ENCODE data around the gene PDLIM4.

Gene PDLIM4

GRCh38 chr5:132270706-132271105, 13.2 kb downstream of the PDLIM4 start:
- TF ChIP-seq CTCF (IDR thresholded peaks at IDR 0.05; ENCODE audit: low read depth, low read length), result no peak
- Histone ChIP-seq H3K4me3 (ENCODE audit: low read depth, low read length) (no peak overlapping the region), H3K27me3 (ENCODE audit: insufficient read depth, low read depth, severe bottlenecking) (no peaks in the 10 kb centered on the region), H3K9me3 (ENCODE audit: severe bottlenecking) (no peaks in the 10 kb centered on the region), H3K36me3 (no peaks in the 10 kb centered on the region), H3K27ac (peak overlapping the region; percentile 75; the same call in 1 of the 2 replicates)
- DNase-seq, result no peak

- H3K36me3 ChIP-seq, result no peaks in the 10 kb centered on the region
- H3K27me3 ChIP-seq (ENCODE audit: insufficient read depth, low read depth, severe bottlenecking), result no peaks in the 10 kb centered on the region
- no peaks in the 10 kb centered on the region for H3K9me3 ChIP-seq (ENCODE audit: severe bottlenecking)
- no peak overlapping the region for H3K4me3 ChIP-seq (ENCODE audit: low read depth, low read length)
- no peak overlapping the region for H3K27ac ChIP-seq
- DNase-seq, result no peak
- no peak for TF ChIP-seq CTCF (IDR thresholded peaks at IDR 0.05; ENCODE audit: low read depth, low read length)
These were observed 14.1 kb downstream of the PDLIM4 start for GRCh38 chr5:132271251-132272246.

- peak; percentile 55 for TF ChIP-seq CTCF (IDR thresholded peaks at IDR 0.05; ENCODE audit: low read depth, low read length)
These were observed 15.1 kb downstream of the PDLIM4 start for GRCh38 chr5:132272311-132273210.

GRCh38 chr5:132273631-132274030, 16.1 kb downstream of the PDLIM4 start:
- Histone ChIP-seq H3K4me3 (ENCODE audit: low read depth, low read length) (no peak overlapping the region), H3K27me3 (ENCODE audit: insufficient read depth, low read depth, severe bottlenecking) (no peaks in the 10 kb centered on the region), H3K9me3 (ENCODE audit: severe bottlenecking) (no peaks in the 10 kb centered on the region), H3K27ac (no peak overlapping the region), H3K36me3 (no peaks in the 10 kb centered on the region)
- DNase-seq, result no peak
- TF ChIP-seq CTCF (IDR thresholded peaks at IDR 0.05; ENCODE audit: low read depth, low read length), result no peak

More at GRCh38 chr5:132272311-132273210, 15.1 kb downstream of the PDLIM4 start:
- peak; percentile 83 for DNase-seq
- H3K4me3 ChIP-seq (ENCODE audit: low read depth, low read length), result no peak overlapping the region
- H3K9me3 ChIP-seq (ENCODE audit: severe bottlenecking), result no peaks in the 10 kb centered on the region
- no peaks in the 10 kb centered on the region for H3K36me3 ChIP-seq
- H3K27me3 ChIP-seq (ENCODE audit: insufficient read depth, low read depth, severe bottlenecking), result no peaks in the 10 kb centered on the region
- H3K27ac ChIP-seq, result no peak overlapping the region

- H3K9me3 ChIP-seq (ENCODE audit: severe bottlenecking), result no peaks in the 10 kb centered on the region
- H3K4me3 ChIP-seq (ENCODE audit: low read depth, low read length), result no peak overlapping the region
- H3K27ac ChIP-seq, result no peak overlapping the region
- no peak for DNase-seq
- no peaks in the 10 kb centered on the region for H3K36me3 ChIP-seq
- no peaks in the 10 kb centered on the region for H3K27me3 ChIP-seq (ENCODE audit: insufficient read depth, low read depth, severe bottlenecking)
- TF ChIP-seq CTCF (IDR thresholded peaks at IDR 0.05; ENCODE audit: low read depth, low read length), result no peak
These were observed 16.7 kb downstream of the PDLIM4 start for GRCh38 chr5:132274050-132274792.

Measured in WERI-Rb-1 (cell line).